ENCODE measurements around the gene TPRG1. TPM values are rescaled to one million over a fixed set of nuclear protein-coding genes. Genes with fewer than 3 reads are reported as not detected.

The TPRG1 gene
- total and polyA plus RNA-seq, 2 donors (not counting 1 experiment from before 2014, with no cell fraction given) = 0.47 to 0.99 TPM

- Histone ChIP-seq H3K4me2 (ENCODE audit: extremely low read depth, insufficient read depth, low read length) (no peak overlapping the region), H4K20me1 (ENCODE audit: control insufficient read depth, extremely low read depth, insufficient read depth, low read length) (no peaks in the 10 kb centered on the region), H3K36me3 (ENCODE audit: control insufficient read depth, insufficient read depth, low read length) (no peaks in the 10 kb centered on the region), H3K79me2 (ENCODE audit: control insufficient read depth, insufficient read depth, low read length) (no peaks in the 10 kb centered on the region), H3K27me3 (ENCODE audit: control insufficient read depth, insufficient read depth, low read length) (no peaks in the 10 kb centered on the region), H3K27ac (ENCODE audit: insufficient read depth, low read length) (no peak overlapping the region), H2AFZ (ENCODE audit: low read length) (no peak overlapping the region), H3K4me1 (ENCODE audit: control insufficient read depth, extremely low read depth, insufficient read depth, low read length) (no peaks in the 10 kb centered on the region), H3K4me3 (replicated peaks in 1 of 4; ENCODE audit: control extremely low read depth in 1 of 4, insufficient read depth in 1 of 4, low read depth in 3 of 4, low read length in 4 of 4) (no peak overlapping the region), H3K9me3 (ENCODE audit: control insufficient read depth, insufficient read depth, low read depth, low read length) (no peaks in the 10 kb centered on the region), H3K9ac (ENCODE audit: insufficient read depth, low read length) (no peak overlapping the region)
- no peak for DNase-seq (ENCODE audit: low read depth in 2 of 2)
- TF ChIP-seq CTCF (conservative IDR thresholded peaks at IDR 0.05 in 1 of 2, IDR thresholded peaks at IDR 0.05 in 1 of 2; ENCODE audit: low read depth in 1 of 2, low read length in 2 of 2) (no peak), EZH2 (IDR thresholded peaks at IDR 0.05; ENCODE audit: low read length, missing control alignments) (no peak)
These were observed 38.5 kb downstream of the TPRG1 start for GRCh38 chr3:189210251-189210770.

DNA sequence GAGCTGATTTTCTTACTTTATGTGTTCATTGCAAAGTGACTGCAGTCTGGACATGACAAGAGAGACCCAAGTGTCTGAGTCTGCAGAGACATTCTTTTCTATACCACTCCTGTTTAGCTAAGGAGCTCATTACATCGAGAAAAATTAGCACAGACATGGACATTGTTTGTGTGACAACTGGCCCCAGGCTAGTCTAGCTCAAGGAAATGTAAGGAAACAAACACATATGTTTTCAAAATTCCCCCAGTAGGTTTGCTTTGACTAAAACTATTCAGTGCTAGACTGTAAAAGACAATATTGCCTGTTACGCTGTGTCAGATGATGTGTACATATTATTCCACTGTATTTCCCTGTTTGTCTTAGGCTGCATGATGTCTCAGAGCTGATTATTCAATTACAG lies 40.9 kb downstream of the TPRG1 start:
- H3K9me3 ChIP-seq (ENCODE audit: control insufficient read depth, insufficient read depth, low read depth, low read length) = no peaks in the 10 kb centered on the region
- no peaks in the 10 kb centered on the region for H3K79me2 ChIP-seq (ENCODE audit: control insufficient read depth, insufficient read depth, low read length)
- TF ChIP-seq EZH2 (IDR thresholded peaks at IDR 0.05; ENCODE audit: low read length, missing control alignments) (no peak), CTCF (conservative IDR thresholded peaks at IDR 0.05 in 1 of 2, IDR thresholded peaks at IDR 0.05 in 1 of 2; ENCODE audit: low read depth in 1 of 2, low read length in 2 of 2) (no peak)
- no peaks in the 10 kb centered on the region for H4K20me1 ChIP-seq (ENCODE audit: control insufficient read depth, extremely low read depth, insufficient read depth, low read length)
- H3K27me3 ChIP-seq (ENCODE audit: control insufficient read depth, insufficient read depth, low read length) = no peaks in the 10 kb centered on the region
- H3K36me3 ChIP-seq (ENCODE audit: control insufficient read depth, insufficient read depth, low read length) = no peaks in the 10 kb centered on the region
- DNase-seq (ENCODE audit: low read depth in 2 of 2) = no peak
- H3K4me1 ChIP-seq (ENCODE audit: control insufficient read depth, extremely low read depth, insufficient read depth, low read length) = no peaks in the 10 kb centered on the region
- no peak overlapping the region for H3K4me3 ChIP-seq (replicated peaks in 1 of 4; ENCODE audit: control extremely low read depth in 1 of 4, insufficient read depth in 1 of 4, low read depth in 3 of 4, low read length in 4 of 4)
- H3K4me2 ChIP-seq (ENCODE audit: extremely low read depth, insufficient read depth, low read length) = no peak overlapping the region
- H2AFZ ChIP-seq (ENCODE audit: low read length) = no peak overlapping the region
- no peak overlapping the region for H3K27ac ChIP-seq (ENCODE audit: insufficient read depth, low read length)
- H3K9ac ChIP-seq (ENCODE audit: insufficient read depth, low read length) = no peak overlapping the region

DNA sequence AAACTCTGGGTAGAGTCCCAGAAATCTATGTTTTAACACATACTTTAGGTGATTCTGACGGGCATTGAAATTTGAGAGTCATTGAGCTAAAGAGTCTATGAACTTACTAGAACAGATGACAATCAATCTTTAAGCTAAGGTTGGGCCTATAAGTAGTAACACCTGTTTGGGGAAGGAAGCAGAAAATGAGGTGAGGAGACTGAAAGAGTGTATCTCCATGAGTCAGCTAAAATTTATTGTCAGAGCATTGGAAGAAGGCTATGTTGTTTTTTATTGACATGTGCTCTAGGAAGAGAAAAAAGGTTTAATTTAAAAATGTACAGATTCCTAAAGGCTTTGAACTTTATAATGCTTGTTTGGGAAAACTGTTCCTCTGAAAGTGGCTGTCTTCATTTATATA lies 42.9 kb downstream of the TPRG1 start:
- TF ChIP-seq EZH2 (IDR thresholded peaks at IDR 0.05; ENCODE audit: low read length, missing control alignments) = no peak
- no peak for TF ChIP-seq CTCF (conservative IDR thresholded peaks at IDR 0.05 in 1 of 2, IDR thresholded peaks at IDR 0.05 in 1 of 2; ENCODE audit: low read depth in 1 of 2, low read length in 2 of 2)
- Histone ChIP-seq H3K27ac (ENCODE audit: insufficient read depth, low read length) (no peak overlapping the region), H2AFZ (ENCODE audit: low read length) (no peak overlapping the region), H3K4me3 (replicated peaks in 1 of 4; ENCODE audit: control extremely low read depth in 1 of 4, insufficient read depth in 1 of 4, low read depth in 3 of 4, low read length in 4 of 4) (no peak overlapping the region), H3K9me3 (ENCODE audit: control insufficient read depth, insufficient read depth, low read depth, low read length) (no peaks in the 10 kb centered on the region), H3K36me3 (ENCODE audit: control insufficient read depth, insufficient read depth, low read length) (no peaks in the 10 kb centered on the region), H3K4me2 (ENCODE audit: extremely low read depth, insufficient read depth, low read length) (no peak overlapping the region), H4K20me1 (ENCODE audit: control insufficient read depth, extremely low read depth, insufficient read depth, low read length) (no peaks in the 10 kb centered on the region), H3K9ac (ENCODE audit: insufficient read depth, low read length) (no peak overlapping the region), H3K4me1 (ENCODE audit: control insufficient read depth, extremely low read depth, insufficient read depth, low read length) (no peaks in the 10 kb centered on the region), H3K79me2 (ENCODE audit: control insufficient read depth, insufficient read depth, low read length) (no peaks in the 10 kb centered on the region), H3K27me3 (ENCODE audit: control insufficient read depth, insufficient read depth, low read length) (no peaks in the 10 kb centered on the region)
- no peak for DNase-seq (ENCODE audit: low read depth in 2 of 2)

Data from fibroblast of lung (primary cell).